HEK293T (cell line): ENCODE measurements around the gene AXIN1.

Experiments used
- BHLHE40 ChIP-seq: fragments of 450-650 bp; IDR thresholded peaks from 2 replicates; pipeline ENCODE4 v1.6.1; 2016; ENCODE audit warnings: mild to moderate bottlenecking, moderate library complexity, borderline replicate concordance
- ELF4 ChIP-seq: fragments of 450-650 bp; IDR thresholded peaks from 2 replicates; pipeline ENCODE4 v1.6.1; 2017; ENCODE audit warnings: antibody characterized with exemption
- FOXM1 ChIP-seq: fragments of 450-650 bp; IDR thresholded peaks from 2 replicates; pipeline ENCODE4 v1.6.1; 2017; ENCODE audit warnings: mild to moderate bottlenecking, borderline replicate concordance
- NFRKB ChIP-seq: fragments of 450-650 bp; IDR thresholded peaks from 2 replicates; pipeline ENCODE4 v1.6.1; 2016; ENCODE audit warnings: mild to moderate bottlenecking, moderate library complexity
- SP1 ChIP-seq: fragments of 450-650 bp; IDR thresholded peaks from 2 replicates; pipeline ENCODE4 v1.6.1; 2017

DNA sequence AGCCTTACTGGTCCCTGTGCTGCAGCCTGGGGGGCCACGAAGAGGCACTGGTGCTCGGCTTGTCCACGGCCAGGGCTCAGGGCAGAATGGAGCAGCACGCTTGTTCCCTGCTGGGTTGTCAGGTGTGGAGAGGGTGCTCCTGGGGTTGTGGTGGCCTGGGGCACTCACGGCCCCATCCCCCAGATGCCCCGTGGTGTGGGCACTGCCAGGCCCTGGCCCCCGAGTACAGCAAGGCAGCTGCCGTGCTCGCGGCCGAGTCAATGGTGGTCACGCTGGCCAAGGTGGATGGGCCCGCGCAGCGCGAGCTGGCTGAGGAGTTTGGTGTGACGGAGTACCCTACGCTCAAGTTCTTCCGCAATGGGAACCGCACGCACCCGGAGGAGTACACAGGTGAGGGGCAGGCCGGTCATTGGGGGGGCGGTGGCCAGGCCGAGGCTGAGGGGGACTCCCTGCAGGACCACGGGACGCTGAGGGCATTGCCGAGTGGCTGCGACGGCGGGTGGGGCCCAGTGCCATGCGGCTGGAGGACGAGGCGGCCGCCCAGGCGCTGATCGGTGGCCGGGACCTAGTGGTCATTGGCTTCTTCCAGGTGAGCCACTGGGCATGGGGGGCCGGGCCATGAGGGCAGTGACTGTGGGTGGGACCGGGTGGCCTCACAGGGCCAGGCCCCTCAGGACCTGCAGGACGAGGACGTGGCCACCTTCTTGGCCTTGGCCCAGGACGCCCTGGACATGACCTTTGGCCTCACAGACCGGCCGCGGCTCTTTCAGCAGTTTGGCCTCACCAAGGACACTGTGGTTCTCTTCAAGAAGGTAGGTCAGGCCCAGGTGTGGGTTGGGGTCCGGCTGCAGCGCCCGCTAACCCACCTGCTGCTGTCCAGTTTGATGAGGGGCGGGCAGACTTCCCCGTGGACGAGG lies 68.1 kb downstream of the AXIN1 start:
- TF ChIP-seq NFRKB: no peak
- TF ChIP-seq SP1: no peak
- no peak for TF ChIP-seq ELF4
- TF ChIP-seq BHLHE40: no peak
- TF ChIP-seq FOXM1: no peak
